Kidney glomerular epithelial cell (primary cell): ENCODE results near the gene GJC3.
A peak's percentile ranks its signal among the peaks of the same experiment; 100 is the strongest.
"Not testable (repeated sequence)": the region's sequence is repeated elsewhere in the genome, so short reads cannot be mapped to it uniquely, and the experiment has no call there.

Experiments used
- DNase-seq: peaks from one replicate; lab custom pipeline; 2025; lab: John Stamatoyannopoulos, UW

GJC3 gene, protein sequence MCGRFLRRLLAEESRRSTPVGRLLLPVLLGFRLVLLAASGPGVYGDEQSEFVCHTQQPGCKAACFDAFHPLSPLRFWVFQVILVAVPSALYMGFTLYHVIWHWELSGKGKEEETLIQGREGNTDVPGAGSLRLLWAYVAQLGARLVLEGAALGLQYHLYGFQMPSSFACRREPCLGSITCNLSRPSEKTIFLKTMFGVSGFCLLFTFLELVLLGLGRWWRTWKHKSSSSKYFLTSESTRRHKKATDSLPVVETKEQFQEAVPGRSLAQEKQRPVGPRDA

DNA sequence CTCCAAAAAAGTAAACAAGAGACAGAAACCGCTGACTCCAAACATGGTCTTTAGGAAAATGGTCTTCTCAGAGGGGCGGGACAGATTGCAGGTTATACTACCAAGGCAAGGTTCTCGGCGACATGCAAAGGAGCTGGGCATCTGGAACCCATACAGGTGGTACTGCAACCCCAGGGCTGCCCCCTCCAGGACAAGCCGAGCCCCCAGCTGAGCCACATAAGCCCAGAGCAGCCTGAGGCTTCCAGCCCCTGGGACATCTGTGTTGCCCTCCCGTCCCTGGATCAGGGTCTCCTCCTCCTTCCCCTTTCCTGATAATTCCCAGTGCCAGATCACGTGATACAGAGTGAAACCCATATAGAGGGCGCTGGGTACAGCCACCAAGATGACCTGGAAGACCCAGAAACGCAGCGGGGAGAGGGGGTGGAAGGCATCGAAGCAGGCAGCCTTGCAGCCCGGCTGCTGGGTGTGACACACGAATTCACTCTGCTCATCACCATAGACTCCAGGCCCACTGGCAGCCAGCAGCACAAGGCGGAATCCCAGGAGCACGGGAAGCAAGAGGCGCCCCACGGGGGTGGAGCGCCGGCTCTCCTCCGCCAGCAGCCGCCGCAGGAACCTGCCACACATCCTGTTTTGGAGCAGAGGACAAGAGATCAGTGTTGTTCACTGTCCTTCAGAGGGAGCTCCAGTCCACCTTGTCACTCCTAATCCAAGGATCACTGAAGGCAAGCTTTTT, at the start of gene GJC3:
GJC3 (minus strand) TSS at position 627 of the 736 bp plus-strand sequence; CDS start at position 627, 0 bp downstream.
- peak; percentile 39 for DNase-seq

- no peak for DNase-seq
Observed at GRCh38 chr7:99976626-99977025, 47.2 kb upstream of the GJC3 start.

DNA sequence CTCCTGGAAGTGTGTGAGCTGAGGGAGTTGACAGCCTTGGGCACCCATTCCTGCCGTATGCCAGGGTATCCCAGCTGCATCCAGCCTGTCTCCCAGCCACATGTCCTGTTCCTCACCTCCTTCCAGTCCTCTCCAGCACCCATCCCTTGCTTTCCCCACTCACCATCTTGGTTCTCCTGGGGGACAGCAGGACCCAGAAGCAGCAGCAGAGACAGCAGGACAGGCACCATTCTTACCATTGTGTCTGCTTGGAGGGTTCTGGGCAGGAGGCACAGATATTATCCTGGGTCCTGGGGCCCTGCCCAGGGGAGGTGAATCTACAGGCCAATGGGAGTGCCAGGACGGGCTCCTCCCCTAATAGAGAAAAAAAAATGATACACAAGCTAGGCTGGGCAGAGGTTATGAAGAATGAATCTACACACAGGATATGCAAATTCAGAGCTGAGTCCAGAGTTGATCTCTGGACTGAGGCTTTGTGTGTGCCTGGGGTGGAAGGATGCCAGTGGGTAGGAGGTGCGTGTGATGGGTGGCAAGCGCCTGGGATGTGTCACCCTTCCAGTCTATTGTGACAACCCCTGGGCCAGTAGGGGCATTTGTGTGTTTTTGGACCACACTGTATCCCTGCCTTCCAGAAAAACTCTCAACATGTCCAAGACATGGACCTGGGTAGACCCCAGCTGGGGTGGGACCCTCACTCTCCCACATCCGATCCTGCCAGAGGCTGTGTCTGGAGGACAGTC, 46.5 kb upstream of the GJC3 start, which contains the start of gene AZGP1:
AZGP1 (minus strand) TSS at position 250 of the 740 bp plus-strand sequence; CDS start at position 239, 11 bp downstream.
- DNase-seq, result no peak

GRCh38 chr7:99974681-99975080, 45.3 kb upstream of the GJC3 start:
- DNase-seq, result no peak

DNA sequence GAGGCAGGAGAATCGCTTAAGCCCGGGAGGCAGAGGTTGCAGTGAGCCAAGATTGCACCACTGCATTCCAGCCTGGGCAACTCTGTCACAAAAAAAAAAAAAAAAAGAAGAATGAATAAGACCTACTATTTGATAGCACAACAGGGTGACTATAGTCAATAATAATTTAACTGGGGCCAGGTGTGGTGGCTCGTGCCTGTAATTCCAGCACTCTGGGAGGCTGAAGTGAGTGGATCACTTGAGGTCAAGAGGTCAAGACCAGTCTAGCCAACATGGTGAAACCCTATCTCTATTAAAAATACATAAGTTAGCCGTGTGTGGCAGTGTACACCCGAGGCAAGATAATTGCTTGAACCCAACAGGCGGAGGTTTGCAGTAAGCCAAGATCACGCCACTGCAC, 44.4 kb upstream of the GJC3 start:
- DNase-seq, result not testable (repeated sequence)

GRCh38 chr7:99971242-99971641, 41.8 kb upstream of the GJC3 start:
- DNase-seq, result no peak

DNA sequence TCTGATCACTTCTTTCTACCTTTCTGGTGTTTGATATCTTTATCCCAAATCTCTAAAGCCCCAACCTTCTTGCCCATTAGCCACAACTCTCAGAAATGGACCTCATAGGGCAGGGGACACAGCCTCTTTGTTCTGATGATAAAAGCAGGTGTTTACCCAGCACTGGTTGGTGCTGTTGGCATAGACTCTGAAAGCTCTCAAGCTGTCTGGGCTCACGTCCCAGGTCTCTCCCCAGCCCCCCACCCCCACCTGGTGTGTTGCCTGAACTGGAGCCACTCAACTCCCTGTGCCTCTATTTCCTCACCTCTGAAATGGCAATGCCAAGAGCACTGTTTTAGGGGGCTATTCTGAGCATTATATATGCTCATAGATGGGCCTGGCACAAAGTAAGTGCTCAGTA, 40.4 kb upstream of the GJC3 start:
- not testable (repeated sequence) for DNase-seq

DNA sequence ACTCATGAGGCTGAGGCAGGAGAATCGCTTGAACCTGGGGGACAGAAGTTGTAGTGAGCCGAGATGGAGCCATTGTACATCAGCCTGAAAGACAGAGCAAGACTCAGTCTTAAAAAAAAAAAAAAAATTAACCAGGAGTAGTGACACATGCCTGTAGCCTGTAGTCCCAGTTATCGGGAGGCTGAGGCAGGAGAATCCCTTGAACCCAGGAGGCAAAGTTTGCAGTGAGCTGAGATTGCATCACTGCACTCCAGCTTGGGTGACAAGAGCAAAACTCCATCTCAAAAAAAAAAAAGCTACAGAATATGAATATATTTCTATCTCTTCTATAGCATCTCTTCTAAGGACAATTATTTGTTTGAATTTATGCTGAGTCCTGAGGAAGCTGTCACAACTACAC, 39.9 kb upstream of the GJC3 start:
- DNase-seq, result no peak

- no peak for DNase-seq
Observed at GRCh38 chr7:99958564-99959227, 29.3 kb upstream of the GJC3 start.

DNA sequence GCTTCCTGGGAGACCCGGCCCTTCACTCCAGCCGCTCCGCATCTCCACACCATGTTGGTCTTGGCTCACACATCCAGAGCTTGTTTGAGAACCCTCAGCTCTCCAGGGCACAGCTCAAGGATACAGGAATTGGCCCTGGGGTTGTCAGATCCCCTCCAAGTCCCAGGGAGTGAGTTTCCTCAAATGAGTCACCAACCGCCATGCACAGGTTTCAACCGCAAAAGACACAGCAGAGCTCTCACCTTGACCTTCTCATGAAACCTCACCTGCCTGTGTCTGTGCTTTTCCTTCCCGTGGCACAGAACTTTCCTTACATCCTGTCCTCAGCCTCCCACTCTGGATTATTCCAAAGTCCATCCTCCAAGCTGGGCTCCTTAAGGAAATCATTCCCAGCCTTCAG, 25.8 kb upstream of the GJC3 start:
- no peak for DNase-seq

GRCh38 chr7:99954643-99955042, 25.2 kb upstream of the GJC3 start:
- DNase-seq, result not testable (repeated sequence)

DNA sequence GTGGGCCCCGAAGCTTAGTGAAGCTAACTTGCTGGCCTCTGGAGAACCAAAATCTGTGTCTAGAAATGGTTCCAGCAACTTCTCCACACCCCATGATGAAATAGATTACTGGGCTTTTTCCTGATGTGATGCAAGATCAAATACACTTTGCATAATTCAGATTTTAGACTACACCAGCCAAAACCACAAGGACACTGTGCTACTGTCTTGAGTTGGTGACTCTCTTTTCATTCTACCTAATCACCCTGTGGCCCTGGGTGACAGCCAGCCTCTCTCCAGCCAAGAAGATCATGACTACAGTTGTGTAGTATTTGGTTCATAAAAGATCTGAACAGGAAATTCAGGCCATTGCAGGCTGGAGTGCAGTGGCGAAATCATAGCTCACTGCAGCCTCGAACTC, 24.2 kb upstream of the GJC3 start:
- no peak for DNase-seq

DNA sequence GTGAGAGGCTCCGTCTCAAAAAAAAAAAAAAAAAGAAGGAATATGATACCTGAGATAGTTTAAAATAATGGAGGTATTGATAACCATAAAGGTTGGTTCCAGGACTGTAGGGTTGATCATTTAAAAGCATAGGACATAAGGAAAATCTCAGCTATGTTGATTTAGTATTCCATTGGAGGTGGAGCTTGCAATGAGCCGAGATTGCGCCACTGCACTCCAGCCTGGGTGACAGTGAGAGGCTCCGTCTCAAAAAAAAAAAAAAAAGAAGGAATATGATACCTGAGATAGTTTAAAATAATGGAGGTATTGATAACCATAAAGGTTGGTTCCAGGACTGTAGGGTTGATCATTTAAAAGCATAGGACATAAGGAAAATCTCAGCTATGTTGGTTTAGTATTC, 23.2 kb upstream of the GJC3 start:
- DNase-seq, result not testable (repeated sequence)

- not testable (repeated sequence) for DNase-seq
Observed at GRCh38 chr7:99950819-99951218, 21.4 kb upstream of the GJC3 start.

- peak; percentile 0 for DNase-seq
Observed at GRCh38 chr7:99949645-99950228, 20.3 kb upstream of the GJC3 start.

GRCh38 chr7:99947608-99948007, 18.2 kb upstream of the GJC3 start:
- DNase-seq, result no peak

DNA sequence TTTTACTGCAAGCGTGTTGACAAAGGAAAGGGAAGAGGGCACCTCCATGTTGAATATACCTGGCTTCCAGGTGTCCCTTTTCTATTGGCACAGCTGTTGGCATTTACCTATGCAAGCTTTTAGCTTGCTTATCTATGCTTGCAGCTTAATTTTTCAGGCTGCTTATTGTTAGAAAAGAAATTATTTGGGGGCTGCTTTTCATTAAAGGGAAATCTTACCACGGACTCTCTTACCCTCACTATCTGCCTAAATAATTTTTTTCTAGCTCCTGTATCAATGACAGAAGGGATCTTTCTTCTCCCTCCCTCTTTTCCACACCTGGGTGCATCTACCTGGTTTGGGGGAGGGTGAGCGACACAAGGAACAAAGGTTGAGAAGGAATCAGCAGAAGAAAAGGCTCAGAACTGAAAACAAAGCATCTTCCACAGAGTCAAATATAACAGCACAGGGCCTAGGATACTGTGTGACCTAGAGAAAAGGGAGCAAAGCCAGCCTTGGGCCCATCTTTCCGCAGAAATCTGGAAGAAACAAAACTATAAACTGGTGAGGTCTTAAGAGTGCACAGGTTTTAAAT, 15.2 kb upstream of the GJC3 start:
- DNase-seq, result no peak

DNA sequence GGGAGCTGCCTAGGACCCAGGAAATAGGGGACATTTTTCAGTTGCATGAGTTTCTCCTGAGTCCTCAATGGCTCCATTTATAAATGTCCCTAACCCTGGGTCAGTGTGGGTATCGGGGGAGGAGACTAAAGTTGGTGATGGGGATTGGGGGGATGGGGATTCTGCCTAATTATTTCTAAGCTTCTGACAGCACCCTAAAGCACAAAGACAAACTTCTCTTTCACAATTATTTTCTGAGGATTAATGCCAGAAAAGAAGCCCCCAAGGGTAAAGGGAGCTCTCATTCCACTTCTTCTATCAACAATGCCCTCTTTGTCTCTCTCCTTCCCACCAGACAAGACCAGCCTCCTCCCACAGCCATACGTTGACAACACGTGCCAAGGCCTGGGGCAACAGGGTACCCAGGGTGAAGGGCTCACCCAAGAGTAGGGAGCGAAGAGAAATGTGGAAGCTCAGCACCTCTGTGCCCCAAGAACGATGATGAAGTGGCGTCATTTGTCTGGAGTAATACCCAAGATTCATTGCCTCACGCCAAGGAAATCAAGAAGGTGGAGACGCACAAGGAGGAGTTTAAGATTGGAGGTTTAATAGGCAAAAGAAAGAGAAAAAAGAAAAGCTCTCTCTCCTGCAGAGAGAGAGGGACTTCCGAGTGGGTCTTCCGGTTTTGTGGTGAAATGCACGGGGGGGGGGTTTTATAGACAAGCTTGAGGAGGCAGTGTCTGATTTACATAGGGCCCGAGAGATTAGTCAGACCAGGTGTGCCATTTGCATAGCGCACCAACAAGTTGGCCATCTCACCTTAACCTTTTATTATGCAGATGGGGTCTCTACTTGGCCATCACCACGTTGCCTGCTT, 14.4 kb upstream of the GJC3 start:
- no peak for DNase-seq

DNA sequence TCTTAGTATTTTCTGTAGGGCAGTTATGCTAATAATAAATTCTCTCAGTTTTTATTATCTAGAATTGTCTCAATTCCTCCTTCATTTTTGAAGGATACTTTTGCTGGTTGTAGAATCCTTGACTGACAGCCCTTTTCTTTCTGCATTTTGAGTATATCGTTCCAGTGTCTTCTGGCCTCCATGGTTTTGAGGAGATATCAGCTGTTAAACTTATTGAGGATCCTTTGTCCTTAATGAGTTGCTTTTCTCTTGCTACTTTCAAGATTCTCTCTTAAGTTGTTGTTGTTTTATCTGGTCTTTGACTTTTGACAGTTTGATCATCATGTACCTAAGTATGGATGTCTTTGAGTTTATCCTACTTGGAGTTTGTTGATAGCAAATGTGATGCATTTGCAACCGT, 8.9 kb upstream of the GJC3 start:
- no peak for DNase-seq

DNA sequence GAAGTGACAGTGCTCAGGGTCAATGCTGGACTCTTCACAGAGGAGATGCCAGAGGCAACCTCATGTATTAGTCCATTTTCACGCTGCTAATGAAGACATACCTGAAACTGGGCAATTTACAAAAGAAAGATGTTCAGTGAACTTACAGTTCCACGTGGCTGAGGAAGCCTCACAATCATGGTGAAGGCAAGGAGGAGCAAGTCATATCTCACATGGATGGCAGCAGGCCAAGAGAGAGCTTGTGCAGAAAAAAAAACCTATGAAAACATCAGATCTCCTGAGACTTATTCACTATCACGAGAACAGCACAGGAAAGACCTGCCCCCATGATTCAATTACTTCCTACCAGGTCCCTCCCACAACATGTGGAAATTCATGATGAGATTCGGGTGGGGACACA, 5.6 kb upstream of the GJC3 start:
- DNase-seq, result not testable (repeated sequence)
